Loucy (cell line): Measurements from ENCODE around the gene RSRC1.
"Not testable (repeated sequence)": the region's sequence is repeated elsewhere in the genome, so short reads cannot be mapped to it uniquely, and the experiment has no call there.

Source experiments
- CTCF ChIP-seq: fragments of 200-600 bp; sonication (generic); conservative IDR thresholded peaks from 2 replicates; pipeline ENCODE4 v1.5.1; 2014; ENCODE audit warnings: mild to moderate bottlenecking, antibody characterized with exemption, low read length
- EZH2phosphoT487 ChIP-seq: fragments of 200-600 bp; IDR thresholded peaks from 2 replicates; pipeline ENCODE4 v1.6.1; 2018; ENCODE audit warnings: antibody characterized with exemption, mild to moderate bottlenecking, moderate library complexity, borderline replicate concordance

GRCh38 chr3:158516729-158517128 is 406.8 kb downstream of the RSRC1 start:
- TF ChIP-seq CTCF, EZH2phosphoT487: not testable (repeated sequence)
